Activated CD8-positive, alpha-beta memory T cell treated with anti-CD3 and anti-CD28 coated beads for 48 hours (primary cell): ENCODE measurements around the gene PLEKHN1.
"Not testable (repeated sequence)": the region's sequence is repeated elsewhere in the genome, so short reads cannot be mapped to it uniquely, and the experiment has no call there.

Experiments
- DNase-seq, 3 experiments: peaks; one replicate each; pipeline ENCODE4 v3.0.0-alpha.2; 2020; ENCODE audit warnings: low read depth in 2 of 3, low spot score in 2 of 3

PLEKHN1 gene

GRCh38 chr1:973459-974292 is 7.4 kb downstream of the PLEKHN1 start:
- no peak for DNase-seq

GRCh38 chr1:974293-974640 is 8.0 kb downstream of the PLEKHN1 start:
- DNase-seq = no peak

GRCh38 chr1:974687-975328 is 8.5 kb downstream of the PLEKHN1 start:
- DNase-seq = no peak

GRCh38 chr1:975365-975764 is 9.1 kb downstream of the PLEKHN1 start:
- no peak for DNase-seq

- DNase-seq = peak in 1 of 3 experiments; percentile 33
Observed at GRCh38 chr1:975896-976683, 9.8 kb downstream of the PLEKHN1 start.

- DNase-seq = not testable (repeated sequence)
Observed at GRCh38 chr1:976791-977190, 10.5 kb downstream of the PLEKHN1 start.

- no peak for DNase-seq
Observed at GRCh38 chr1:978069-978834, 12.0 kb downstream of the PLEKHN1 start.

GRCh38 chr1:978835-979743 is 12.8 kb downstream of the PLEKHN1 start:
- no peak for DNase-seq

GRCh38 chr1:979744-980072 is 13.4 kb downstream of the PLEKHN1 start:
- no peak for DNase-seq

- DNase-seq = no peak
Observed at GRCh38 chr1:980137-980571, 13.9 kb downstream of the PLEKHN1 start.

- no peak for DNase-seq
Observed at GRCh38 chr1:980602-981395, 14.5 kb downstream of the PLEKHN1 start.

GRCh38 chr1:981491-981954 is 15.2 kb downstream of the PLEKHN1 start:
- no peak for DNase-seq

- DNase-seq = no peak
Observed at GRCh38 chr1:981955-982558, 15.8 kb downstream of the PLEKHN1 start, which contains the start of gene PERM1. Gene PERM1, minus strand, starts transcription at chr1:982093. Its CDS starts 1,064 bp downstream, at chr1:981029.

GRCh38 chr1:982765-983436 is 16.6 kb downstream of the PLEKHN1 start:
- no peak for DNase-seq

GRCh38 chr1:983798-984475 is 17.7 kb downstream of the PLEKHN1 start:
- peak in 1 of 3 experiments; percentile 61 for DNase-seq

GRCh38 chr1:984476-984814 is 18.2 kb downstream of the PLEKHN1 start:
- DNase-seq = no peak

GRCh38 chr1:985126-985525 is 18.8 kb downstream of the PLEKHN1 start:
- DNase-seq = no peak

GRCh38 chr1:988061-988460 is 21.8 kb downstream of the PLEKHN1 start:
- DNase-seq = not testable (repeated sequence)
